ENCODE measurements around the gene DAO. TPM values are rescaled to one million over a fixed set of nuclear protein-coding genes. Genes with fewer than 3 reads are reported as not detected.

Gene DAO
- total and polyA plus RNA-seq, 2 of the 4 experiments (the other 2 are of a cell fraction), result not detected

DNA sequence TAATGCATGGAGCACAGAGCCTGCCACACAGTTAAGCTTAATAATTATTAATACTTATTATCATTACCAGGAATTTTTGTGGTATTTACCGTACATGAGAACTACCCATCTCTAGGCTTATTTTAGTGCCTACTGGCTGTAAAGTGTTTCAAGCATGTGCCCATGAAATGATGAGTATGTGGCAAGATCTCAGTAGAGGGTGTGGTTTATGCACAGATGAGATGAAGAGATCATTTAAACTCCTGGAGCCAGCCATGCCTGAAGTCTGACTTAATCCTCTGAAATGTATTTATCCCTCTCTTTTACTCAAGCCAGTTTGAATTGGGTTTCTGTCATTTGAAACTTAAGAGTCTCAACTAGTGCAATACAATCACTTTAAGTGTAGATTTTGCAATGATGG lies 60.2 kb downstream of the DAO start:
- CTCF ChIA-PET, result interaction anchor here (1.7 kb wide), 1 partner anchor 10 kb away, joined by 9 read pairs; no protein-coding TSS in a partner anchor
- H2AFZ ChIP-seq (replicated peaks; ENCODE audit: low read length, poor library complexity), result no peak overlapping the region
- H4K20me1 ChIP-seq (ENCODE audit: insufficient read depth, low read length), result no peaks in the 10 kb centered on the region
- H4K8ac ChIP-seq (ENCODE audit: low read depth in 2 of 2, low read length in 2 of 2), result no peak overlapping the region
- no peak overlapping the region for H3K27ac ChIP-seq (ENCODE audit: insufficient read depth, low read length)
- H2AK5ac ChIP-seq (ENCODE audit: low read depth, low read length), result no peak overlapping the region
- no peak for TF ChIP-seq FOS (IDR thresholded peaks at IDR 0.05; ENCODE audit: low read depth, low read length)
- TF ChIP-seq MAZ (IDR thresholded peaks at IDR 0.05; ENCODE audit: borderline replicate concordance, low read depth, low read length), result no peak
- TF ChIP-seq MAFK (IDR thresholded peaks at IDR 0.05; ENCODE audit: low read depth, low read length), result no peak
- no peak for TF ChIP-seq POLR2A (IDR thresholded peaks at IDR 0.05; ENCODE audit: low read depth, low read length)
- no peak for TF ChIP-seq RFX5 (IDR thresholded peaks at IDR 0.05; ENCODE audit: low read depth, low read length)
- no peak for TF ChIP-seq MXI1 (IDR thresholded peaks at IDR 0.05; ENCODE audit: borderline replicate concordance, low read depth, low read length)
- TF ChIP-seq NFE2L2 (IDR thresholded peaks at IDR 0.05; ENCODE audit: low read depth, low read length), result no peak
- no peak for TF ChIP-seq BHLHE40 (IDR thresholded peaks at IDR 0.05; ENCODE audit: low read depth, low read length)
- TF ChIP-seq CHD1 (IDR thresholded peaks at IDR 0.05; ENCODE audit: low read depth, low read length), result no peak
- TF ChIP-seq, protein P1, sequence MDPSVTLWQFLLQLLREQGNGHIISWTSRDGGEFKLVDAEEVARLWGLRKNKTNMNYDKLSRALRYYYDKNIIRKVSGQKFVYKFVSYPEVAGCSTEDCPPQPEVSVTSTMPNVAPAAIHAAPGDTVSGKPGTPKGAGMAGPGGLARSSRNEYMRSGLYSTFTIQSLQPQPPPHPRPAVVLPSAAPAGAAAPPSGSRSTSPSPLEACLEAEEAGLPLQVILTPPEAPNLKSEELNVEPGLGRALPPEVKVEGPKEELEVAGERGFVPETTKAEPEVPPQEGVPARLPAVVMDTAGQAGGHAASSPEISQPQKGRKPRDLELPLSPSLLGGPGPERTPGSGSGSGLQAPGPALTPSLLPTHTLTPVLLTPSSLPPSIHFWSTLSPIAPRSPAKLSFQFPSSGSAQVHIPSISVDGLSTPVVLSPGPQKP (IDR thresholded peaks at IDR 0.05; ENCODE audit: borderline replicate concordance, low read depth, low read length), result no peak
- TF ChIP-seq CEBPB (IDR thresholded peaks at IDR 0.05; ENCODE audit: low read depth, low read length), result no peak
- no peak for TF ChIP-seq RCOR1 (IDR thresholded peaks at IDR 0.05; ENCODE audit: insufficient replicate concordance, low read length)
- no peak for TF ChIP-seq SMC3 (IDR thresholded peaks at IDR 0.05; ENCODE audit: low read depth, low read length)
- no peak for TF ChIP-seq RAD21 (IDR thresholded peaks at IDR 0.05; ENCODE audit: low read length)
- TF ChIP-seq, protein P2, sequence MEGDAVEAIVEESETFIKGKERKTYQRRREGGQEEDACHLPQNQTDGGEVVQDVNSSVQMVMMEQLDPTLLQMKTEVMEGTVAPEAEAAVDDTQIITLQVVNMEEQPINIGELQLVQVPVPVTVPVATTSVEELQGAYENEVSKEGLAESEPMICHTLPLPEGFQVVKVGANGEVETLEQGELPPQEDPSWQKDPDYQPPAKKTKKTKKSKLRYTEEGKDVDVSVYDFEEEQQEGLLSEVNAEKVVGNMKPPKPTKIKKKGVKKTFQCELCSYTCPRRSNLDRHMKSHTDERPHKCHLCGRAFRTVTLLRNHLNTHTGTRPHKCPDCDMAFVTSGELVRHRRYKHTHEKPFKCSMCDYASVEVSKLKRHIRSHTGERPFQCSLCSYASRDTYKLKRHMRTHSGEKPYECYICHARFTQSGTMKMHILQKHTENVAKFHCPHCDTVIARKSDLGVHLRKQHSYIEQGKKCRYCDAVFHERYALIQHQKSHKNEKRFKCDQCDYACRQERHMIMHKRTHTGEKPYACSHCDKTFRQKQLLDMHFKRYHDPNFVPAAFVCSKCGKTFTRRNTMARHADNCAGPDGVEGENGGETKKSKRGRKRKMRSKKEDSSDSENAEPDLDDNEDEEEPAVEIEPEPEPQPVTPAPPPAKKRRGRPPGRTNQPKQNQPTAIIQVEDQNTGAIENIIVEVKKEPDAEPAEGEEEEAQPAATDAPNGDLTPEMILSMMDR (conservative IDR thresholded peaks at IDR 0.05; ENCODE audit: low read depth, low read length), result no peak
- TF ChIP-seq, protein P3, sequence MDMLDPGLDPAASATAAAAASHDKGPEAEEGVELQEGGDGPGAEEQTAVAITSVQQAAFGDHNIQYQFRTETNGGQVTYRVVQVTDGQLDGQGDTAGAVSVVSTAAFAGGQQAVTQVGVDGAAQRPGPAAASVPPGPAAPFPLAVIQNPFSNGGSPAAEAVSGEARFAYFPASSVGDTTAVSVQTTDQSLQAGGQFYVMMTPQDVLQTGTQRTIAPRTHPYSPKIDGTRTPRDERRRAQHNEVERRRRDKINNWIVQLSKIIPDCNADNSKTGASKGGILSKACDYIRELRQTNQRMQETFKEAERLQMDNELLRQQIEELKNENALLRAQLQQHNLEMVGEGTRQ (IDR thresholded peaks at IDR 0.05; ENCODE audit: low read depth, low read length), result no peak
- no peaks in the 10 kb centered on the region for H3K36me3 ChIP-seq (ENCODE audit: control insufficient read depth, insufficient read depth, low read length)
- H3K9ac ChIP-seq (ENCODE audit: low read depth, low read length), result no peak overlapping the region
- H2AK9ac ChIP-seq (replicated peaks; ENCODE audit: low read depth, low read length, poor library complexity), result no peak overlapping the region
- H2BK120ac ChIP-seq (ENCODE audit: low read depth, low read length), result no peak overlapping the region
- no peak overlapping the region for H4K91ac ChIP-seq (ENCODE audit: insufficient read depth, low read depth, low read length)
- DNase-seq, result no peak
- H3K79me1 ChIP-seq (ENCODE audit: low read depth in 1 of 2, low read length in 2 of 2), result no peaks in the 10 kb centered on the region
- no peak overlapping the region for H3K4ac ChIP-seq (ENCODE audit: low read depth, low read length)
- H4K5ac ChIP-seq (ENCODE audit: low read depth, low read length), result no peak overlapping the region
- POLR2A ChIA-PET (ENCODE audit: unreplicated experiment), result no interaction called here
- no peaks in the 10 kb centered on the region for H3K9me1 ChIP-seq (ENCODE audit: insufficient read depth, low read length)
- H3K56ac ChIP-seq (ENCODE audit: extremely low read depth, insufficient read depth, low read length), result no peak overlapping the region
- no CpG with 5 or more reads among the region's 1 CpG for WGBS, 2 experiments (ENCODE audit: extremely low coverage in 2 of 2, insufficient read length in 1 of 2)
- no peak for ATAC-seq (ENCODE audit: low read depth)
- H3K27me3 ChIP-seq (ENCODE audit: control insufficient read depth, insufficient read depth, low read length), result peaks cover 34% of the 10 kb centered on the region
- H2BK20ac ChIP-seq (ENCODE audit: low read depth, low read length), result no peak overlapping the region
- H2BK5ac ChIP-seq (ENCODE audit: low read depth, low read length, poor library complexity, severe bottlenecking), result no peak overlapping the region
- H3K9me3 ChIP-seq (ENCODE audit: control insufficient read depth, insufficient read depth, low read length), result no peaks in the 10 kb centered on the region
- H3K23ac ChIP-seq (ENCODE audit: low read depth, low read length), result no peak overlapping the region
- no peak overlapping the region for H3K4me2 ChIP-seq (ENCODE audit: low read depth, low read length)
- dilution Hi-C loops (cut with HindIII; ENCODE audit: low sequenced_read_pairs, unreplicated experiment) (no loop called here), intact Hi-C loops (cut with micrococcal nuclease) (no loop called here), in situ Hi-C loops (cut with MboI; ENCODE audit: low sequenced_read_pairs) (no loop called here)
- no peak overlapping the region for H2BK15ac ChIP-seq (ENCODE audit: low read depth, low read length)
- H3K4me3 ChIP-seq (ENCODE audit: insufficient read depth, low read depth, low read length), result no peak overlapping the region
- no peaks in the 10 kb centered on the region for H3K4me1 ChIP-seq (ENCODE audit: control insufficient read depth, insufficient read depth, low read length)
- BruUV-seq (replicated peaks), result no TSS peak
- H3K14ac ChIP-seq (replicated peaks; ENCODE audit: low read depth, low read length), result no peak overlapping the region
- no peak overlapping the region for H3K18ac ChIP-seq (ENCODE audit: low read depth, low read length)

All from IMR-90 (cell line).